Fibroblast of lung (primary cell): ENCODE results near the gene PCDHB1.

Experiments
- CTCF ChIP-seq, 2 donors: IDR thresholded peaks in 1 of 2; conservative IDR thresholded peaks in 1 of 2; 1 replicate in 1 of 2; 2 replicates in 1 of 2; pipeline ENCODE4 v1.5.1; 2011 to 2012; ENCODE audit warnings: low read length in 2 of 2, control low read depth in 1 of 2, inconsistent platforms in 1 of 2, low read depth in 1 of 2, mild to moderate bottlenecking in 1 of 2
- EZH2 ChIP-seq: IDR thresholded peaks from 2 replicates; pipeline ENCODE4 v1.5.1; 2012; ENCODE audit warnings: low read length, control low read depth, mild to moderate bottlenecking; ENCODE audit errors: missing control alignments

- no peak for TF ChIP-seq CTCF (conservative IDR thresholded peaks at IDR 0.05 in 1 of 2, IDR thresholded peaks at IDR 0.05 in 1 of 2; ENCODE audit: low read depth in 1 of 2, low read length in 2 of 2)
- no peak for TF ChIP-seq EZH2
Measured at GRCh38 chr5:141041427-141041785, 9.8 kb upstream of the PCDHB1 start.
